Liver (tissue), 9 donors: Measurements from ENCODE around the gene DHX57. TPM values are rescaled to one million over a fixed set of nuclear protein-coding genes. Genes with fewer than 3 reads are reported as not detected.

ENCODE experiments used
- DNase-seq: peaks from one replicate; pipeline ENCODE4 v3.0.0-alpha.2; 2017; ENCODE audit warnings: low spot score
- H3K27ac ChIP-seq, 2 donors: one replicate each; pipeline ENCODE4 v1.7.0; 2013; ENCODE audit warnings: inconsistent platforms in 2 of 2, low read length in 2 of 2, control low read depth in 1 of 2, low read depth in 1 of 2, mild to moderate bottlenecking in 1 of 2
- H3K27me3 ChIP-seq, 4 donors: one replicate each; pipeline versions ENCODE4 v1.6.1 to v1.7.0; 2013; ENCODE audit warnings: low read length in 3 of 4, inconsistent platforms in 1 of 4, mild to moderate bottlenecking in 1 of 4, moderate library complexity in 1 of 4; ENCODE audit not compliant: control insufficient read depth in 4 of 4, insufficient read depth in 4 of 4
- H3K36me3 ChIP-seq, 4 donors: one replicate each; pipeline versions ENCODE4 v1.6.1 to v1.7.0; 2013; ENCODE audit warnings: low read length in 3 of 4, mild to moderate bottlenecking in 3 of 4, low read depth in 1 of 4, moderate library complexity in 1 of 4; ENCODE audit not compliant: control insufficient read depth in 4 of 4, insufficient read depth in 3 of 4
- H3K4me1 ChIP-seq, 4 donors: one replicate each; pipeline versions ENCODE4 v1.6.1 to v1.7.0; 2013; ENCODE audit warnings: low read length in 3 of 4, mild to moderate bottlenecking in 3 of 4, moderate library complexity in 1 of 4; ENCODE audit not compliant: control insufficient read depth in 4 of 4, insufficient read depth in 4 of 4
- H3K4me3 ChIP-seq, 3 donors: one replicate each; pipeline versions ENCODE4 v1.6.1 to v1.7.0; 2013; ENCODE audit warnings: low read length in 3 of 3, control low read depth in 1 of 3, low read depth in 1 of 3, mild to moderate bottlenecking in 1 of 3
- H3K9ac ChIP-seq, 2 donors: one replicate each; pipeline ENCODE4 v1.7.0; 2013; ENCODE audit warnings: low read length in 2 of 2, mild to moderate bottlenecking in 2 of 2, moderate library complexity in 2 of 2, control low read depth in 1 of 2, low read depth in 1 of 2
- H3K9me3 ChIP-seq, 4 donors: one replicate each; pipeline versions ENCODE4 v1.6.1 to v1.7.0; 2013; ENCODE audit warnings: low read length in 3 of 4; ENCODE audit not compliant: control insufficient read depth in 4 of 4
- EGR1 ChIP-seq, 2 donors: IDR thresholded peaks; 2 replicates each; pipeline ENCODE4 v1.6.1; 2016 to 2018; ENCODE audit warnings: antibody characterized with exemption in 2 of 2, low read depth in 2 of 2
- FOXA1 ChIP-seq: IDR thresholded peaks from 2 replicates; pipeline ENCODE4 v1.6.1; 2016; ENCODE audit warnings: antibody characterized with exemption
- FOXA2 ChIP-seq: IDR thresholded peaks from 2 replicates; pipeline ENCODE4 v1.6.1; 2016; ENCODE audit warnings: antibody characterized with exemption
- GABPA ChIP-seq, 2 donors: IDR thresholded peaks in 1 of 2; conservative IDR thresholded peaks in 1 of 2; 2 replicates each; pipeline ENCODE4 v1.6.1; 2016; ENCODE audit warnings: antibody characterized with exemption in 2 of 2, mild to moderate bottlenecking in 1 of 2, moderate library complexity in 1 of 2
- HNF4A ChIP-seq, 2 donors: conservative IDR thresholded peaks; 2 replicates each; pipeline ENCODE4 v1.6.1; 2016; ENCODE audit warnings: antibody characterized with exemption in 2 of 2, mild to moderate bottlenecking in 2 of 2
- HNF4G ChIP-seq: IDR thresholded peaks from 2 replicates; pipeline ENCODE4 v1.6.1; 2016; ENCODE audit warnings: antibody characterized with exemption
- JUND ChIP-seq, 2 donors: IDR thresholded peaks; 2 replicates each; pipeline ENCODE4 v1.6.1; 2016; ENCODE audit warnings: antibody characterized with exemption in 2 of 2
- NR2F2 ChIP-seq: IDR thresholded peaks from 2 replicates; pipeline ENCODE4 v1.6.1; 2016; ENCODE audit warnings: antibody characterized with exemption
- RAD21 ChIP-seq, 2 donors: IDR thresholded peaks; 2 replicates each; pipeline ENCODE4 v1.6.1; 2016; ENCODE audit warnings: antibody characterized with exemption in 2 of 2, mild to moderate bottlenecking in 2 of 2
- RXRA ChIP-seq, 2 donors: IDR thresholded peaks; 2 replicates each; pipeline ENCODE4 v1.6.1; 2017 to 2018; ENCODE audit warnings: antibody characterized with exemption in 2 of 2, mild to moderate bottlenecking in 1 of 2
- SP1 ChIP-seq: IDR thresholded peaks from 2 replicates; pipeline ENCODE4 v1.6.1; 2018; ENCODE audit warnings: antibody characterized with exemption, mild to moderate bottlenecking
- TAF1 ChIP-seq: conservative IDR thresholded peaks from 2 replicates; pipeline ENCODE4 v1.6.1; 2016; ENCODE audit warnings: antibody characterized with exemption, mild to moderate bottlenecking
- YY1 ChIP-seq: IDR thresholded peaks from 2 replicates; pipeline ENCODE4 v1.6.1; 2016; ENCODE audit warnings: antibody characterized with exemption, mild to moderate bottlenecking
- whole genome bisulfite sequencing: extraction: QIAGEN DNeasy Blood & Tissue Kit; methylation state at CpG from one replicate; pipeline ENCODE4 v1.1.7; 2013; 5-methylcytosine and 5-hydroxymethylcytosine counted together
- polyA plus RNA-seq, 2 donors: library from polyadenylated mRNA; stranded (reverse) in 1 of 2; unstranded in 1 of 2; fragments of 200-250 nt in 1 of 2; fragments of >200 nt in 1 of 2; fragmentation: Nextera tagmentation in 1 of 2; extraction: Ambion mirVana in 1 of 2; gene quantifications; one replicate each; pipeline versions ENCODE4 v1.2.1 to v1.2.3, GENCODE V29; 2013 to 2015
- total RNA-seq, 2 donors: library from RNA; depleted of rRNA; stranded (reverse); fragments of >200 nt; gene quantifications; one replicate each; pipeline ENCODE4 v1.2.3, GENCODE V29; 2014
- TF ChIP-seq, protein P1 (sequence below): IDR thresholded peaks from 2 replicates; pipeline ENCODE4 v1.6.1; 2016; ENCODE audit warnings: antibody characterized with exemption
- TF ChIP-seq, protein P2 (sequence below): IDR thresholded peaks from 2 replicates; pipeline ENCODE4 v1.6.1; 2016; ENCODE audit warnings: antibody characterized with exemption
- TF ChIP-seq, protein P3 (sequence below): IDR thresholded peaks from 2 replicates; pipeline ENCODE4 v1.6.1; 2016; ENCODE audit warnings: antibody characterized with exemption
- TF ChIP-seq, protein P4 (sequence below): fragments of 150-350 bp; IDR thresholded peaks from 2 replicates; pipeline ENCODE4 v1.5.1; 2017; ENCODE audit warnings: improper control_type of control experiment, low read depth, low read length; ENCODE audit not compliant: missing input control
- TF ChIP-seq, protein P5 (sequence below): IDR thresholded peaks from 2 replicates; pipeline ENCODE4 v1.6.1; 2016; ENCODE audit warnings: antibody characterized with exemption, mild to moderate bottlenecking
- donor health status: healthy.
- donor health status: healthy.
- donor health status: healthy.
- donor health status: healthy.
- donor health status: healthy.

The DHX57 gene
- total and polyA plus RNA-seq, 4 donors = 2.8 to 8.7 (median 5.4) TPM

DNA sequence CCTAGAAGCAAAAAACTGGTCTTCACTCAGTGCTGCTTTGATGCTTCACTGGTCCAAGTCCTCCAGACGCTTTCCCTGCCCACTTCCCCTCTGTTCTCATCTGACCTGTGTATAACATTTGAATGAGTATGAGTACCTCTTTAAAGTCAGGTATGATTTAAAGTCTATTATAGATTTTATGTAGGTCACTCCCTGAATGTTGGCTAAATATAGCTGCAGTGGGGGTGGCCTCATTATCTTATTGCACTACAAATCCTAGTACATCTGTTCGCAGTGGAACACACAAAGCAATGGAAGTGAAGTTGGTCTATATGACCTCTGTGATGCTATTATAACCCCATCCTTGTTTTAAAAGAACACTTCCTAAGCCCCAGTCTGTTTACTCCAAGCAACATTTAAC lies 47.2 kb upstream of the DHX57 start:
- no peak overlapping the region for H3K27ac ChIP-seq
- TF ChIP-seq JUND (IDR thresholded peaks at IDR 0.05) (no peak), FOXA2 (no peak), RXRA (IDR thresholded peaks at IDR 0.05) (no peak), HNF4A (conservative IDR thresholded peaks at IDR 0.05) (no peak), FOXA1 (no peak), YY1 (no peak), RAD21 (IDR thresholded peaks at IDR 0.05) (no peak), NR2F2 (no peak), EGR1 (IDR thresholded peaks at IDR 0.05; ENCODE audit: low read depth in 2 of 2) (no peak), GABPA (IDR thresholded peaks at IDR 0.05 in 1 of 2, conservative IDR thresholded peaks at IDR 0.05 in 1 of 2) (no peak), TAF1 (no peak), SP1 (no peak), HNF4G (no peak)
- TF ChIP-seq, protein P1, sequence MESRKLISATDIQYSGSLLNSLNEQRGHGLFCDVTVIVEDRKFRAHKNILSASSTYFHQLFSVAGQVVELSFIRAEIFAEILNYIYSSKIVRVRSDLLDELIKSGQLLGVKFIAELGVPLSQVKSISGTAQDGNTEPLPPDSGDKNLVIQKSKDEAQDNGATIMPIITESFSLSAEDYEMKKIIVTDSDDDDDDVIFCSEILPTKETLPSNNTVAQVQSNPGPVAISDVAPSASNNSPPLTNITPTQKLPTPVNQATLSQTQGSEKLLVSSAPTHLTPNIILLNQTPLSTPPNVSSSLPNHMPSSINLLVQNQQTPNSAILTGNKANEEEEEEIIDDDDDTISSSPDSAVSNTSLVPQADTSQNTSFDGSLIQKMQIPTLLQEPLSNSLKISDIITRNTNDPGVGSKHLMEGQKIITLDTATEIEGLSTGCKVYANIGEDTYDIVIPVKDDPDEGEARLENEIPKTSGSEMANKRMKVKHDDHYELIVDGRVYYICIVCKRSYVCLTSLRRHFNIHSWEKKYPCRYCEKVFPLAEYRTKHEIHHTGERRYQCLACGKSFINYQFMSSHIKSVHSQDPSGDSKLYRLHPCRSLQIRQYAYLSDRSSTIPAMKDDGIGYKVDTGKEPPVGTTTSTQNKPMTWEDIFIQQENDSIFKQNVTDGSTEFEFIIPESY = no peak
- TF ChIP-seq, protein P2, sequence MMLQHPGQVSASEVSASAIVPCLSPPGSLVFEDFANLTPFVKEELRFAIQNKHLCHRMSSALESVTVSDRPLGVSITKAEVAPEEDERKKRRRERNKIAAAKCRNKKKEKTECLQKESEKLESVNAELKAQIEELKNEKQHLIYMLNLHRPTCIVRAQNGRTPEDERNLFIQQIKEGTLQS = no peak
- TF ChIP-seq, protein P3, sequence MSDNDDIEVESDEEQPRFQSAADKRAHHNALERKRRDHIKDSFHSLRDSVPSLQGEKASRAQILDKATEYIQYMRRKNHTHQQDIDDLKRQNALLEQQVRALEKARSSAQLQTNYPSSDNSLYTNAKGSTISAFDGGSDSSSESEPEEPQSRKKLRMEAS = no peak
- TF ChIP-seq, protein P4, sequence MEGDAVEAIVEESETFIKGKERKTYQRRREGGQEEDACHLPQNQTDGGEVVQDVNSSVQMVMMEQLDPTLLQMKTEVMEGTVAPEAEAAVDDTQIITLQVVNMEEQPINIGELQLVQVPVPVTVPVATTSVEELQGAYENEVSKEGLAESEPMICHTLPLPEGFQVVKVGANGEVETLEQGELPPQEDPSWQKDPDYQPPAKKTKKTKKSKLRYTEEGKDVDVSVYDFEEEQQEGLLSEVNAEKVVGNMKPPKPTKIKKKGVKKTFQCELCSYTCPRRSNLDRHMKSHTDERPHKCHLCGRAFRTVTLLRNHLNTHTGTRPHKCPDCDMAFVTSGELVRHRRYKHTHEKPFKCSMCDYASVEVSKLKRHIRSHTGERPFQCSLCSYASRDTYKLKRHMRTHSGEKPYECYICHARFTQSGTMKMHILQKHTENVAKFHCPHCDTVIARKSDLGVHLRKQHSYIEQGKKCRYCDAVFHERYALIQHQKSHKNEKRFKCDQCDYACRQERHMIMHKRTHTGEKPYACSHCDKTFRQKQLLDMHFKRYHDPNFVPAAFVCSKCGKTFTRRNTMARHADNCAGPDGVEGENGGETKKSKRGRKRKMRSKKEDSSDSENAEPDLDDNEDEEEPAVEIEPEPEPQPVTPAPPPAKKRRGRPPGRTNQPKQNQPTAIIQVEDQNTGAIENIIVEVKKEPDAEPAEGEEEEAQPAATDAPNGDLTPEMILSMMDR = no peak
- TF ChIP-seq, protein P5, sequence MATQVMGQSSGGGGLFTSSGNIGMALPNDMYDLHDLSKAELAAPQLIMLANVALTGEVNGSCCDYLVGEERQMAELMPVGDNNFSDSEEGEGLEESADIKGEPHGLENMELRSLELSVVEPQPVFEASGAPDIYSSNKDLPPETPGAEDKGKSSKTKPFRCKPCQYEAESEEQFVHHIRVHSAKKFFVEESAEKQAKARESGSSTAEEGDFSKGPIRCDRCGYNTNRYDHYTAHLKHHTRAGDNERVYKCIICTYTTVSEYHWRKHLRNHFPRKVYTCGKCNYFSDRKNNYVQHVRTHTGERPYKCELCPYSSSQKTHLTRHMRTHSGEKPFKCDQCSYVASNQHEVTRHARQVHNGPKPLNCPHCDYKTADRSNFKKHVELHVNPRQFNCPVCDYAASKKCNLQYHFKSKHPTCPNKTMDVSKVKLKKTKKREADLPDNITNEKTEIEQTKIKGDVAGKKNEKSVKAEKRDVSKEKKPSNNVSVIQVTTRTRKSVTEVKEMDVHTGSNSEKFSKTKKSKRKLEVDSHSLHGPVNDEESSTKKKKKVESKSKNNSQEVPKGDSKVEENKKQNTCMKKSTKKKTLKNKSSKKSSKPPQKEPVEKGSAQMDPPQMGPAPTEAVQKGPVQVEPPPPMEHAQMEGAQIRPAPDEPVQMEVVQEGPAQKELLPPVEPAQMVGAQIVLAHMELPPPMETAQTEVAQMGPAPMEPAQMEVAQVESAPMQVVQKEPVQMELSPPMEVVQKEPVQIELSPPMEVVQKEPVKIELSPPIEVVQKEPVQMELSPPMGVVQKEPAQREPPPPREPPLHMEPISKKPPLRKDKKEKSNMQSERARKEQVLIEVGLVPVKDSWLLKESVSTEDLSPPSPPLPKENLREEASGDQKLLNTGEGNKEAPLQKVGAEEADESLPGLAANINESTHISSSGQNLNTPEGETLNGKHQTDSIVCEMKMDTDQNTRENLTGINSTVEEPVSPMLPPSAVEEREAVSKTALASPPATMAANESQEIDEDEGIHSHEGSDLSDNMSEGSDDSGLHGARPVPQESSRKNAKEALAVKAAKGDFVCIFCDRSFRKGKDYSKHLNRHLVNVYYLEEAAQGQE = no peak
- H3K9ac ChIP-seq = no peak overlapping the region
- no peak for DNase-seq
- WGBS = 98% methylated on average over 2 of the region's 2 CpGs
- H3K27me3 ChIP-seq = no peaks in the 10 kb centered on the region
- H3K36me3 ChIP-seq = no peaks in the 10 kb centered on the region
- H3K4me1 ChIP-seq = no peaks in the 10 kb centered on the region
- no peak overlapping the region for H3K4me3 ChIP-seq
- no peaks in the 10 kb centered on the region for H3K9me3 ChIP-seq

DNA sequence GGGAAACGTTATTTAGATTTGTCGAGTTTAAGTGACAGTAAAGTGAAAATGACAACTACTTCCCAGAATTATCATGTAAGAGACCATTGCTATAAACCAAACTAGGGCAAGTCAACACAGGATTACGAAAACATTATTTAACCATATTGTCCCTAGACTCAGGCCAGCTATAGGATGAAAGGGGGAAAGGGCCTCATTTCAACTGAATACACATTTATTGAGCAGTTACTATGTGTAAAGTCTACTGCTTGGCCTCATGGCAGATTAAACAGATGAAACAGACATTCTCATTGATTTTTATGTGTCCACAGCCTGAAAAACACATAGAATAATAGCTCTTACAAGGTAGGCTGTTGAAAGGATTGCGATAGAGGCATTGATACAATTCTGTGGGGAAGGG lies 46.7 kb upstream of the DHX57 start:
- no peak for TF ChIP-seq GABPA (IDR thresholded peaks at IDR 0.05 in 1 of 2, conservative IDR thresholded peaks at IDR 0.05 in 1 of 2)
- TF ChIP-seq, protein P4 = no peak
- TF ChIP-seq YY1 = no peak
- DNase-seq = no peak
- no peaks in the 10 kb centered on the region for H3K27me3 ChIP-seq
- no peaks in the 10 kb centered on the region for H3K4me1 ChIP-seq
- no peaks in the 10 kb centered on the region for H3K9me3 ChIP-seq
- 72% methylated on average over 4 of the region's 4 CpGs for WGBS
- no peak overlapping the region for H3K27ac ChIP-seq
- H3K36me3 ChIP-seq = no peaks in the 10 kb centered on the region
- no peak overlapping the region for H3K9ac ChIP-seq
- H3K4me3 ChIP-seq = no peak overlapping the region
